ENCODE results near the gene CCND1.

GRCh38 chr11:69634069-69634468 lies 6.9 kb upstream of the CCND1 start:
- TF ChIP-seq, protein P1, sequence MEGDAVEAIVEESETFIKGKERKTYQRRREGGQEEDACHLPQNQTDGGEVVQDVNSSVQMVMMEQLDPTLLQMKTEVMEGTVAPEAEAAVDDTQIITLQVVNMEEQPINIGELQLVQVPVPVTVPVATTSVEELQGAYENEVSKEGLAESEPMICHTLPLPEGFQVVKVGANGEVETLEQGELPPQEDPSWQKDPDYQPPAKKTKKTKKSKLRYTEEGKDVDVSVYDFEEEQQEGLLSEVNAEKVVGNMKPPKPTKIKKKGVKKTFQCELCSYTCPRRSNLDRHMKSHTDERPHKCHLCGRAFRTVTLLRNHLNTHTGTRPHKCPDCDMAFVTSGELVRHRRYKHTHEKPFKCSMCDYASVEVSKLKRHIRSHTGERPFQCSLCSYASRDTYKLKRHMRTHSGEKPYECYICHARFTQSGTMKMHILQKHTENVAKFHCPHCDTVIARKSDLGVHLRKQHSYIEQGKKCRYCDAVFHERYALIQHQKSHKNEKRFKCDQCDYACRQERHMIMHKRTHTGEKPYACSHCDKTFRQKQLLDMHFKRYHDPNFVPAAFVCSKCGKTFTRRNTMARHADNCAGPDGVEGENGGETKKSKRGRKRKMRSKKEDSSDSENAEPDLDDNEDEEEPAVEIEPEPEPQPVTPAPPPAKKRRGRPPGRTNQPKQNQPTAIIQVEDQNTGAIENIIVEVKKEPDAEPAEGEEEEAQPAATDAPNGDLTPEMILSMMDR (conservative IDR thresholded peaks at IDR 0.05; ENCODE audit: low read depth, low read length) = no peak
- no peak for TF ChIP-seq EZH2 (IDR thresholded peaks at IDR 0.05; ENCODE audit: borderline replicate concordance, low read depth, low read length, poor library complexity, severe bottlenecking)

Data from A673 (cell line).